Body of pancreas (tissue), 4 donors: ENCODE data around the gene MYLK3. TPM values are rescaled to one million over a fixed set of nuclear protein-coding genes. Genes with fewer than 3 reads are reported as not detected.

Experiments
- ATAC-seq: fragments of 150-250 bp; one replicate; pipeline ENCODE4 v1.9.1; 2016
- DNase-seq, 4 donors: peaks; one replicate each; pipeline ENCODE4 v3.0.0-alpha.2; 2019
- H3K27ac ChIP-seq, 4 donors: fragments of 200-600 bp; sonication (generic); 1 replicate in 3 of 4; 2 replicates in 1 of 4; pipeline versions ENCODE4 v1.5.1 to v1.6.1; 2016 to 2019; ENCODE audit warnings: mild to moderate bottlenecking in 1 of 4, mixed read lengths in 1 of 4, moderate library complexity in 1 of 4
- H3K27me3 ChIP-seq, 2 donors: fragments of 200-600 bp; sonication (generic); one replicate each; pipeline ENCODE4 v1.6.0; 2016; ENCODE audit warnings: mild to moderate bottlenecking in 1 of 2
- H3K36me3 ChIP-seq, 2 donors: fragments of 200-600 bp; sonication (generic); replicated peaks in 1 of 2; 2 replicates each; pipeline ENCODE4 v1.5.1; 2016; ENCODE audit warnings: low read depth in 2 of 2; ENCODE audit not compliant: insufficient read depth in 1 of 2
- H3K4me1 ChIP-seq: fragments of 200-600 bp; sonication (generic); one replicate; pipeline ENCODE4 v1.6.0; 2016
- H3K4me3 ChIP-seq, 2 donors: fragments of 200-600 bp; sonication (generic); 1 replicate in 1 of 2; 2 replicates in 1 of 2; pipeline ENCODE4 v1.5.1; 2016 to 2019
- H3K9me3 ChIP-seq, 3 donors: fragments of 200-600 bp; sonication (generic); 1 replicate in 2 of 3; 2 replicates in 1 of 3; pipeline ENCODE4 v1.5.1; 2016
- POLR2A ChIP-seq, 3 donors: fragments of 450-650 bp; IDR thresholded peaks; one replicate each; pipeline ENCODE4 v1.6.1; 2016; ENCODE audit warnings: antibody characterized with exemption in 3 of 3, mild to moderate bottlenecking in 2 of 3
- WGBS, 2 donors: methylation state at CpG; one replicate each; pipeline ENCODE4 v1.1.5; 2017; 5-methylcytosine and 5-hydroxymethylcytosine counted together
- intact Hi-C: fragments of 100-400 bp; cut with DNase I; formaldehyde crosslinking; loops from one replicate; pipeline ENCODE4 v1.15.1; 2023
- total RNA-seq, 2 donors: library from RNA; depleted of rRNA; stranded (reverse); fragments of >200 nt; gene quantifications; one replicate each; pipeline ENCODE4 v1.1.0, GENCODE V29; 2016
- TF ChIP-seq, protein P1 (sequence below), 7 experiments: fragments of 450-650 bp in 4 of 7; fragments of 200-600 bp in 3 of 7; sonication (generic) in 3 of 7; IDR thresholded peaks; one replicate each; pipeline ENCODE4 v1.5.1; 2016 to 2019; ENCODE audit warnings: antibody characterized with exemption in 7 of 7

MYLK3 gene
- total RNA-seq, 2 donors from 2014 or later: 0.26 TPM; not detected in 1

DNA sequence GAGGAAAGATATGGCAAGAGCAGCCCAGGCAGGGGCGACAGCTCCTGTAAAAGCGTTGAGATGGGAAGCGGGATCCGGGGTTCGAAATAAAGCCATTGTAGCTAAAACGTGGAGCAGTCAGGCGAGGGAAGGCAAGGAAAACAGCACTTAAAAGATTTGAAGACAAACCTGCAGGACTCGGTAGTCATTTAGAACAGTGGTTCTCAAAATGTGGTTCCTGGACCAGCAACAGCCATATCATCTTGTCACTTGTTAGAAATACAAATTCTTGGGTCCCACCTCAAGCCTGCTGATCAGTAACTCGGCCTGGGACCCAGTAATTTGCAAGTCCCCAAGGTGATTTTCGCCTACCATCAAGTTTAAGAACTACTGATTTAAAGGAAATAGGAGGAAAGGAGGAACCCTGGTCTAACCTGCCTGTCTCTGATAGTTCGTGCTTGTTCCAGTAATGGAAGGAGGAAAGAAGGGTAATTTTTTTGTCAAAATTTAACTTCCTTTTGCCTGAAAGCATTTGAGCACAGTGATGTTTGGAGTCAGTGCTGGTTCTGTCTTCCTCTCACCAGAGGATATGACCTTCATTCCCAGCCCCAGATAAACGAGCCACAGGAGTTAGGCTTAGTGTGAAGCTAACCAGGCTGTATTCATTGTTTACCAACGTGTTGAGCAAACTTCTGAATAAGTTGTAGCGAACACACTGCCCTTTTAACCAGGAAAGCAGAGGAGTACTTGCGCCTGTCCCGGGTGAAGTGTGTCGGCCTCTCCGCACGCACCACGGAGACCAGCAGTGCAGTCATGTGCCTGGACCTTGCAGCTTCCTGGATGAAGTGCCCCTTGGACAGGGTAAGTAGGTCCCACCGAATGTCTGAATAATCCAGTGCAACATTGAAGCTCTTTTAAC is 57.6 kb downstream of the MYLK3 start:
- 7 to 9% methylated on average over 21 of the region's 21 CpGs for WGBS, 2 donors
- peaks cover 25% of the 10 kb centered on the region for H3K4me1 ChIP-seq
- intact Hi-C loops: no loop called here
- H3K36me3 ChIP-seq: no peaks in the 10 kb centered on the region
- DNase-seq (no peak), ATAC-seq (no peak)
- H3K9me3 ChIP-seq: no peaks in the 10 kb centered on the region
- H3K4me3 ChIP-seq: peak overlapping the region in 1 of 2 donors; percentile 73
- no peaks in the 10 kb centered on the region for H3K27me3 ChIP-seq
- no peak for TF ChIP-seq POLR2A (IDR thresholded peaks at IDR 0.05)
- TF ChIP-seq, protein P1, sequence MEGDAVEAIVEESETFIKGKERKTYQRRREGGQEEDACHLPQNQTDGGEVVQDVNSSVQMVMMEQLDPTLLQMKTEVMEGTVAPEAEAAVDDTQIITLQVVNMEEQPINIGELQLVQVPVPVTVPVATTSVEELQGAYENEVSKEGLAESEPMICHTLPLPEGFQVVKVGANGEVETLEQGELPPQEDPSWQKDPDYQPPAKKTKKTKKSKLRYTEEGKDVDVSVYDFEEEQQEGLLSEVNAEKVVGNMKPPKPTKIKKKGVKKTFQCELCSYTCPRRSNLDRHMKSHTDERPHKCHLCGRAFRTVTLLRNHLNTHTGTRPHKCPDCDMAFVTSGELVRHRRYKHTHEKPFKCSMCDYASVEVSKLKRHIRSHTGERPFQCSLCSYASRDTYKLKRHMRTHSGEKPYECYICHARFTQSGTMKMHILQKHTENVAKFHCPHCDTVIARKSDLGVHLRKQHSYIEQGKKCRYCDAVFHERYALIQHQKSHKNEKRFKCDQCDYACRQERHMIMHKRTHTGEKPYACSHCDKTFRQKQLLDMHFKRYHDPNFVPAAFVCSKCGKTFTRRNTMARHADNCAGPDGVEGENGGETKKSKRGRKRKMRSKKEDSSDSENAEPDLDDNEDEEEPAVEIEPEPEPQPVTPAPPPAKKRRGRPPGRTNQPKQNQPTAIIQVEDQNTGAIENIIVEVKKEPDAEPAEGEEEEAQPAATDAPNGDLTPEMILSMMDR (IDR thresholded peaks at IDR 0.05): no peak
- peak overlapping the region in 3 of 4 donors; percentile 90 to 94 (median 90) for H3K27ac ChIP-seq

DNA sequence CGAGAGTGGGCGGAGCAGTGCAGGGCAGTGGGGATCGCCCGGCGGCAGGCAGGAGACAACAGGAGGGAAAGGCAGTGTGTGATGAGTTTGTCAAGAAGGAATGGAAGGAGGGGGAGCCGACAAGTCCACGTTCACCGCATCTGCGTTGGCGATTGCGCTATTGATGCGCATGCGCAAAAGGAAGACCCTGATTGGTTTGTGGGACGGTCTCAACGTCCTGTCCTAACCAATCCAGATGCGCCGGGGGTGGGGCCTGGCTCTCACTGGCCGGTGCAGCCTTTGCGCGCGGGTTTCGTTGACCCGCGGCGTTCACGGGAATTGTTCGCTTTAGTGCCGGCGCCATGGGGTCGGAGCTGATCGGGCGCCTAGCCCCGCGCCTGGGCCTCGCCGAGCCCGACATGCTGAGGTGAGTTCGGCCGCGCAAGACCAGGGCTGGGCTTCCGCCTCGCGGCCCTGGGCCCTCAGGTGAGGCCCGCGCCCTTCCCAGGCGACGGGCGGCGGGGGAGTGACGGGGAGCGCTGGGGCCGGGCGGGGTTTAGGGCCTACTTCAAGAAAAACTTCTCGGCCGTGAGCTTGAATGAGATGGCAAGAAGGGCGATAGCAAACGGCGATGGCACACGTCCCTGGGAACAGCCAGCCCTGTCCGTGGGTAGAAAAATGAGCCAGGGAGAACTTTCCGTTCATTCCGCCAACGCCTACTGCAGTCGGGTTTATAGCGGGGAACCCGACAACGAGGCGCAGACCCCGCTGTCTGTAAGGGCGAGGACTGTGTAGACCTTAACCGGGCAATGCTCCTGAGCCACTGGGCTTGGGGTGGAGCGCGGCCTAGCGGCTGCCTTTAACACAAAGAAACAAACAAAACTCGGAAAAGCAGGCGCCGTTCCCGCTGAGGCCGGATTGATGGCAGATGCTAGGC is 58.5 kb downstream of the MYLK3 start, which contains the start of gene ORC6:
TSS of gene ORC6 (plus strand) at position 295 of the 916 bp plus-strand sequence. CDS start at position 342, 47 bp downstream.
- Histone ChIP-seq H3K4me3 (peak within 1 kb of the TSS; percentile 56 to 73), H3K9me3 (no peaks in the 10 kb centered on the region), H3K4me1 (peaks cover 25% of the 10 kb centered on the region), H3K27me3 (no peaks in the 10 kb centered on the region), H3K27ac (peak within 1 kb of the TSS; percentile 84 to 94 (median 90)), H3K36me3 (no peaks in the 10 kb centered on the region)
- intact Hi-C loops: no loop called here
- no peak for TF ChIP-seq POLR2A (IDR thresholded peaks at IDR 0.05)
- TF ChIP-seq, protein P1 (IDR thresholded peaks at IDR 0.05): peak in 3 of 7 experiments; percentile 12 to 24 (median 23)
- WGBS, 2 donors: 0% methylated on average over 29 to 67 of the region's 79 CpGs
- peak; percentile 98 to 99 (median 98) for DNase-seq
- peak; percentile 89 for ATAC-seq

DNA sequence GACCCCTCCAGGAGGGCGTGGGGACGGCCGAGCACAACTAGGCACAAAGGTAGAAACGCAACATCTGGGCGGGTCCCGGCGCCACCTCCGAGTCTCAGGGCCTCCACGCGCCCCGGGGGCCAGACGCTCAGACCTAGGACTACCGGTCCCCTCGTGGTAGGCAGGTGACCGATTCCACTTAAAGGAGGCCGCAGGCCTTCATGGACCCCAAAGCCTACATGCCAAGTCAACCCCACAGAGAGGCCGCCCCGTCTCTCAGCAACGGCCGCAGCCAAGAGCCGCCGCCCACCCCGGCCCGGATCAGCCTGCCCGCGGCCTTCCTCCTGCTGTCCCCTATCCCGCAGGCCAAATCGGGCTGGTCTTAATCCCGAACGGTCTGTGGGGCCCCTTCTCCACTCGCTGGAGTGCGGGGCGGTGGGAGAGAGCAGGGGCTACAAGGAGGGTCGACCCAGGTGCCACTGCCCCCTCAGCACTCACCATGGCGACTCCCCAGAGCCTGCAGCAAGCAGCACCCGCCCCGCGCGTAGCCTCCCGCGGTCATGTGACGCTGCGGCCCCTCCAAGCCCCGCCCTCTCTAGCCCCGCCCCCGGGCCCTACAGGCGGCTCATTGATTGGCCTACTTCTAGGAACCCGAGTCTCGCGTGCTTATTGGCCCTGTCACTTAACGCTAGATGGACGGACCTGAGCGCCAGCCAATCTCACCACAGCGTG is 59.3 kb downstream of the MYLK3 start, which contains the start of gene VPS35:
TSS of gene VPS35 (minus strand) at position 525 of the 711 bp plus-strand sequence. CDS start at position 480, 45 bp downstream.
- 0% methylated on average over 15 to 54 of the region's 54 CpGs for WGBS, 2 donors
- peak; percentile 99 to 100 (median 100) for DNase-seq
- intact Hi-C loops: no loop called here
- Histone ChIP-seq H3K4me3 (peak within 1 kb of the TSS; percentile 56 to 73), H3K27ac (peak within 1 kb of the TSS; percentile 84 to 94 (median 90)), H3K4me1 (peaks cover 32% of the 10 kb centered on the region), H3K36me3 (no peaks in the 10 kb centered on the region), H3K27me3 (no peaks in the 10 kb centered on the region), H3K9me3 (no peaks in the 10 kb centered on the region)
- TF ChIP-seq POLR2A (IDR thresholded peaks at IDR 0.05): peak; percentile 30 to 85 (median 81)
- TF ChIP-seq, protein P1 (IDR thresholded peaks at IDR 0.05): peak in 3 of 7 experiments; percentile 16 to 34 (median 31)
- peak; percentile 97 for ATAC-seq

GRCh38 chr16:46688101-46688653 is 60.0 kb downstream of the MYLK3 start:
- Histone ChIP-seq H3K27ac (peak overlapping the region; percentile 84 to 94 (median 90)), H3K4me3 (peak overlapping the region; percentile 56 to 73), H3K27me3 (no peaks in the 10 kb centered on the region), H3K36me3 (no peaks in the 10 kb centered on the region), H3K4me1 (peaks cover 39% of the 10 kb centered on the region), H3K9me3 (no peaks in the 10 kb centered on the region)
- DNase-seq (peak in 1 of 4 donors; percentile 59), ATAC-seq (no peak)
- TF ChIP-seq, protein P1 (IDR thresholded peaks at IDR 0.05): peak in 1 of 7 experiments; percentile 23
- no peak for TF ChIP-seq POLR2A (IDR thresholded peaks at IDR 0.05)
- intact Hi-C loops: no loop called here
- 1 to 2% methylated on average over 13 to 14 of the region's 14 CpGs for WGBS, 2 donors
